HepG2 (cell line): ENCODE measurements around the gene BCAS1. TPM values are rescaled to one million over a fixed set of nuclear protein-coding genes. Genes with fewer than 3 reads are reported as not detected.

Experiments used
- ATAC-seq: fragments of 200-7000 bp; cut with Tn5 transposase; 3 replicates; pipeline ENCODE4 v1.9.1; 2020; ENCODE audit warnings: mild to moderate bottlenecking, moderate library complexity
- BruUV-seq: library from RNA; stranded (reverse); fragments of 400-500 nt; replicated peaks from 2 replicates; lab custom pipeline; 2021; lab: Mats Ljungman, UMichigan
- CTCF ChIA-PET: fragments of 300-600 bp; formaldehyde crosslinking; extraction: SDS; loops from one replicate; lab custom pipeline; 2021; ENCODE audit warnings: low total read pairs, inconsistent platforms, low intra/inter-chr PET ratio; lab: Yijun Ruan, JAX
- POLR2A ChIA-PET: fragments of 350-600 bp; sonication (Branson Sonifier 250); formaldehyde crosslinking; loops from one replicate; lab custom pipeline; 2020; ENCODE audit warnings: antibody characterized with exemption, inconsistent platforms; lab: Yijun Ruan, JAX
- DNase-seq: peaks from one replicate; pipeline ENCODE4 v3.0.0-alpha.2; 2015; ENCODE audit warnings: low spot score
- FAIRE-seq: peaks from 3 replicates; lab custom pipeline; 2011; peaks lifted over from hg19 to GRCh38; lab: Jason Lieb, UNC
- H2AFZ ChIP-seq: one replicate; pipeline ENCODE4 v1.6.1; 2011; ENCODE audit warnings: low read length, inconsistent platforms
- H3K27ac ChIP-seq: fragments of 300-600 bp; 3 replicates; pipeline ENCODE4 v1.8.0; 2011; ENCODE audit warnings: mixed run types, mild to moderate bottlenecking, mixed read lengths, low read length, inconsistent platforms; ENCODE audit not compliant: insufficient read depth; ENCODE audit errors: extremely low read length
- H3K27me3 ChIP-seq, 2 experiments: fragments of 200-600 bp in 1 of 2; 2 replicates in 1 of 2; 3 replicates in 1 of 2; pipeline versions ENCODE4 v1.6.0 to v1.8.0; 2011; ENCODE audit warnings: low read length in 2 of 2, mild to moderate bottlenecking in 2 of 2, moderate library complexity in 2 of 2, inconsistent platforms in 1 of 2; ENCODE audit not compliant: insufficient read depth in 2 of 2, control insufficient read depth in 1 of 2
- H3K36me3 ChIP-seq, 2 experiments: fragments of 200-600 bp in 1 of 2; replicated peaks in 1 of 2; 2 replicates in 1 of 2; 3 replicates in 1 of 2; pipeline versions ENCODE4 v1.5.1 to v1.8.0; 2011; ENCODE audit warnings: low read length in 2 of 2, inconsistent platforms in 1 of 2; ENCODE audit not compliant: insufficient read depth in 2 of 2, control insufficient read depth in 1 of 2
- H3K4me1 ChIP-seq: 2 replicates; pipeline ENCODE4 v1.5.1; 2012; ENCODE audit warnings: low read length, inconsistent platforms; ENCODE audit not compliant: insufficient read depth
- H3K4me2 ChIP-seq: 2 replicates; pipeline ENCODE4 v1.6.0; 2011; ENCODE audit warnings: low read depth, low read length, inconsistent platforms
- H3K4me3 ChIP-seq, 3 experiments: fragments of 200-600 bp in 1 of 3; sonication (generic), shearing (Covaris generic) in 1 of 3; replicated peaks in 1 of 3; 2 replicates each; pipeline ENCODE4 v1.5.1; 2011 to 2016; ENCODE audit warnings: low read length in 3 of 3, inconsistent platforms in 2 of 3, low read depth in 2 of 3, mild to moderate bottlenecking in 2 of 3, control low read depth in 1 of 3, mixed read lengths in 1 of 3; ENCODE audit not compliant: insufficient read depth in 1 of 3
- H3K79me2 ChIP-seq: one replicate; pipeline ENCODE4 v1.6.1; 2011; ENCODE audit warnings: low read length, inconsistent platforms; ENCODE audit not compliant: insufficient read depth
- H3K9ac ChIP-seq: 2 replicates; pipeline ENCODE4 v1.6.0; 2011; ENCODE audit warnings: mild to moderate bottlenecking, low read depth, low read length, inconsistent platforms; ENCODE audit not compliant: insufficient read depth
- H3K9me3 ChIP-seq: 2 replicates; pipeline ENCODE4 v1.5.1; 2012; ENCODE audit warnings: mild to moderate bottlenecking, low read length
- H4K20me1 ChIP-seq: 2 replicates; pipeline ENCODE4 v1.6.0; 2011; ENCODE audit warnings: inconsistent platforms, mild to moderate bottlenecking, low read length, moderate library complexity; ENCODE audit not compliant: insufficient read depth
- HNRNPH1 ChIP-seq: fragments of 200-400 bp; formaldehyde crosslinking; optimal IDR thresholded peaks from 2 replicates; pipeline ENCODE3; 2017; ENCODE audit warnings: mild to moderate bottlenecking, low read depth, low read length
- ISX ChIP-seq: sonication (generic); formaldehyde crosslinking; conservative IDR thresholded peaks from 2 replicates; pipeline ENCODE4 v1.5.0; 2020; ENCODE audit warnings: missing genetic modification reagents
- KAT8 ChIP-seq: IDR thresholded peaks from 2 replicates; pipeline ENCODE4 v1.6.1; 2016; ENCODE audit warnings: missing genetic modification reagents, missing compliant biosample characterization
- MAFF ChIP-seq: IDR thresholded peaks from 2 replicates; pipeline ENCODE4 v1.6.1; 2011; ENCODE audit warnings: low read depth, low read length, improper control_type of control experiment
- PRMT3 ChIP-seq: sonication (generic); formaldehyde crosslinking; IDR thresholded peaks from 2 replicates; pipeline ENCODE4 v1.8.1; 2022; ENCODE audit warnings: low read depth, mild to moderate bottlenecking, moderate library complexity, missing genetic modification reagents, borderline replicate concordance
- RBM39 ChIP-seq: fragments of 200-400 bp; formaldehyde crosslinking; IDR thresholded peaks from one replicate; pipeline ENCODE4 v1.6.1; 2018; ENCODE audit warnings: antibody characterized with exemption, mild to moderate bottlenecking, low read depth, low read length; ENCODE audit not compliant: poor library complexity, severe bottlenecking
- SP4 ChIP-seq: sonication (generic); formaldehyde crosslinking; IDR thresholded peaks from 2 replicates; pipeline ENCODE4 v1.8.1; 2023; ENCODE audit warnings: mild to moderate bottlenecking, missing genetic modification reagents
- ZBTB40 ChIP-seq, 2 experiments: fragments of 450-650 bp in 1 of 2; sonication (generic) in 1 of 2; formaldehyde crosslinking in 1 of 2; IDR thresholded peaks; 2 replicates each; pipeline versions ENCODE4 v1.6.1 to v1.8.0; 2016 to 2022; ENCODE audit warnings: antibody characterized with exemption in 1 of 2, mild to moderate bottlenecking in 1 of 2, missing genetic modification reagents in 1 of 2
- ZC3H13 ChIP-seq: sonication (generic); formaldehyde crosslinking; IDR thresholded peaks from 2 replicates; pipeline ENCODE4 v1.8.1; 2023; ENCODE audit warnings: mild to moderate bottlenecking, missing genetic modification reagents, moderate library complexity
- WGBS: methylation state at CpG from one replicate; pipeline ENCODE4 v1.1.6; 2017; ENCODE audit warnings: low lambda C conversion rate; 5-methylcytosine and 5-hydroxymethylcytosine counted together
- in situ Hi-C: cut with HindIII; loops from 2 replicates; pipeline ENCODE4 v1.10.0; 2017; ENCODE audit warnings: low pct_unique_long_range_greater_than_20kb; ENCODE audit not compliant: extremely low pct_ligation_motif_present
- intact Hi-C: fragments of 100-400 bp; cut with micrococcal nuclease; formaldehyde crosslinking; loops from one replicate; pipeline ENCODE4 v1.10.0; 2022; ENCODE audit not compliant: unreplicated experiment
- polyA plus RNA-seq, 8 experiments: library from polyadenylated mRNA; depleted of rRNA in 3 of 8; stranded (reverse) in 7 of 8; unstranded in 1 of 8; fragments of >200 nt; fragmentation: Illumina TruSeq in 4 of 8; extraction: Trizol in 4 of 8; gene quantifications; 2 replicates each; pipeline versions ENCODE4 v1.2.1 to v1.2.3, GENCODE V29; 2011 to 2016; ENCODE audit warnings: low read depth in 4 of 8, missing spikeins in 1 of 8, mixed read lengths in 1 of 8; ENCODE audit not compliant: insufficient read depth in 1 of 8
- total RNA-seq, 5 experiments: library from RNA; depleted of rRNA; stranded (reverse); fragments of >200 nt; fragmentation: Illumina TruSeq; extraction: Trizol; gene quantifications; 2 replicates each; pipeline ENCODE4 v1.2.3, GENCODE V29; 2016; ENCODE audit warnings: low read depth in 1 of 5

BCAS1 gene
- total and polyA plus RNA-seq, 2 of the 13 experiments (the other 11 are each of a cell fraction or from before 2014, with no cell fraction given), result 0.55 to 0.91 TPM

DNA sequence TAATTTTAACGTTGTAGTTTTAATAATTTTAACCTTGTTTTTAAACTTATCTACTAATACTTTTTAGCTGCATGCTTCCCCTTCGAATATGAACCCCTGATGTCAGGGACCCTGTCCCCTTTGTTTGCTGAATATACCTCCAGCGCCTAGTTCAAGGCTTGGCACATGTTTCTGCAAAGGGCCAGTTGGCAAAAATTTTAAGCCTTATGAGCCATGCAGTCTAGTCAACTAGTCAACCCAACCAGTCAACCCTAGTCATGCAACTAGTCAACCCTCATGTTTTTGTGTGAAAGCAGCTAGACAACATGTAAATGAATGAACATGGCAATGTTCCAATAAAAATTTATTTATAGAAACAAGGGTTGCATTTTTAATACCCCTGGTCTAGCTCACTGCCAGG is 119.8 kb downstream of the BCAS1 start:
- intact Hi-C loops (no loop called here), in situ Hi-C loops (no loop called here)
- Histone ChIP-seq H3K79me2 (no peaks in the 10 kb centered on the region), H3K27me3 (no peaks in the 10 kb centered on the region), H2AFZ (no peak overlapping the region), H4K20me1 (no peaks in the 10 kb centered on the region), H3K27ac (no peak overlapping the region), H3K9me3 (peaks cover 8% of the 10 kb centered on the region; the same call in 1 of the 2 replicates), H3K4me3 (no peak overlapping the region), H3K36me3 (no peaks in the 10 kb centered on the region), H3K4me2 (no peak overlapping the region), H3K4me1 (peaks cover 50% of the 10 kb centered on the region), H3K9ac (no peak overlapping the region)
- no peak for DNase-seq
- WGBS, result 56% methylated on average over 3 of the region's 3 CpGs
- no TSS peak for BruUV-seq
- CTCF ChIA-PET, result no interaction called here
- ATAC-seq, result no peak
- POLR2A ChIA-PET, result no interaction called here
- TF ChIP-seq MAFF (no peak), PRMT3 (no peak), HNRNPH1 (no peak), ISX (CRISPR knock-in tag) (no peak), RBM39 (no peak), ZBTB40 (IDR thresholded peaks at IDR 0.05) (no peak; the same call in 1 of the 2 replicates), ZBTB40 (CRISPR knock-in tag; IDR thresholded peaks at IDR 0.05) (no peak; the same call in 1 of the 2 replicates), SP4 (CRISPR knock-in tag) (no peak), KAT8 (CRISPR knock-in tag) (no peak), ZC3H13 (CRISPR knock-in tag) (no peak)
- FAIRE-seq, result no peak
